HepG2 (cell line): Measurements from ENCODE around the gene ZFAND6. TPM values are rescaled to one million over a fixed set of nuclear protein-coding genes. Genes with fewer than 3 reads are reported as not detected.

ENCODE experiments used
- ATAC-seq: fragments of 200-7000 bp; cut with Tn5 transposase; 3 replicates; pipeline ENCODE4 v1.9.1; 2020; ENCODE audit warnings: mild to moderate bottlenecking, moderate library complexity
- BruUV-seq: library from RNA; stranded (reverse); fragments of 400-500 nt; replicated peaks from 2 replicates; lab custom pipeline; 2021; lab: Mats Ljungman, UMichigan
- CTCF ChIA-PET: fragments of 300-600 bp; formaldehyde crosslinking; extraction: SDS; loops from one replicate; lab custom pipeline; 2021; ENCODE audit warnings: low total read pairs, inconsistent platforms, low intra/inter-chr PET ratio; lab: Yijun Ruan, JAX
- POLR2A ChIA-PET: fragments of 350-600 bp; sonication (Branson Sonifier 250); formaldehyde crosslinking; loops from one replicate; lab custom pipeline; 2020; ENCODE audit warnings: antibody characterized with exemption, inconsistent platforms; lab: Yijun Ruan, JAX
- DNase-seq: peaks from one replicate; pipeline ENCODE4 v3.0.0-alpha.2; 2015; ENCODE audit warnings: low spot score
- FAIRE-seq: peaks from 3 replicates; lab custom pipeline; 2011; peaks lifted over from hg19 to GRCh38; lab: Jason Lieb, UNC
- H2AFZ ChIP-seq: one replicate; pipeline ENCODE4 v1.6.1; 2011; ENCODE audit warnings: low read length, inconsistent platforms
- H3K27ac ChIP-seq: fragments of 300-600 bp; 3 replicates; pipeline ENCODE4 v1.8.0; 2011; ENCODE audit warnings: mixed run types, mild to moderate bottlenecking, mixed read lengths, low read length, inconsistent platforms; ENCODE audit not compliant: insufficient read depth; ENCODE audit errors: extremely low read length
- H3K27me3 ChIP-seq, 2 experiments: fragments of 200-600 bp in 1 of 2; 2 replicates in 1 of 2; 3 replicates in 1 of 2; pipeline versions ENCODE4 v1.6.0 to v1.8.0; 2011; ENCODE audit warnings: low read length in 2 of 2, mild to moderate bottlenecking in 2 of 2, moderate library complexity in 2 of 2, inconsistent platforms in 1 of 2; ENCODE audit not compliant: insufficient read depth in 2 of 2, control insufficient read depth in 1 of 2
- H3K36me3 ChIP-seq, 2 experiments: fragments of 200-600 bp in 1 of 2; replicated peaks in 1 of 2; 2 replicates in 1 of 2; 3 replicates in 1 of 2; pipeline versions ENCODE4 v1.5.1 to v1.8.0; 2011; ENCODE audit warnings: low read length in 2 of 2, inconsistent platforms in 1 of 2; ENCODE audit not compliant: insufficient read depth in 2 of 2, control insufficient read depth in 1 of 2
- H3K4me1 ChIP-seq: 2 replicates; pipeline ENCODE4 v1.5.1; 2012; ENCODE audit warnings: low read length, inconsistent platforms; ENCODE audit not compliant: insufficient read depth
- H3K4me2 ChIP-seq: 2 replicates; pipeline ENCODE4 v1.6.0; 2011; ENCODE audit warnings: low read depth, low read length, inconsistent platforms
- H3K4me3 ChIP-seq, 3 experiments: fragments of 200-600 bp in 1 of 3; sonication (generic), shearing (Covaris generic) in 1 of 3; replicated peaks in 1 of 3; 2 replicates each; pipeline ENCODE4 v1.5.1; 2011 to 2016; ENCODE audit warnings: low read length in 3 of 3, inconsistent platforms in 2 of 3, low read depth in 2 of 3, mild to moderate bottlenecking in 2 of 3, control low read depth in 1 of 3, mixed read lengths in 1 of 3; ENCODE audit not compliant: insufficient read depth in 1 of 3
- H3K79me2 ChIP-seq: one replicate; pipeline ENCODE4 v1.6.1; 2011; ENCODE audit warnings: low read length, inconsistent platforms; ENCODE audit not compliant: insufficient read depth
- H3K9ac ChIP-seq: 2 replicates; pipeline ENCODE4 v1.6.0; 2011; ENCODE audit warnings: mild to moderate bottlenecking, low read depth, low read length, inconsistent platforms; ENCODE audit not compliant: insufficient read depth
- H3K9me3 ChIP-seq: 2 replicates; pipeline ENCODE4 v1.5.1; 2012; ENCODE audit warnings: mild to moderate bottlenecking, low read length
- H4K20me1 ChIP-seq: 2 replicates; pipeline ENCODE4 v1.6.0; 2011; ENCODE audit warnings: inconsistent platforms, mild to moderate bottlenecking, low read length, moderate library complexity; ENCODE audit not compliant: insufficient read depth
- BRCA1 ChIP-seq: sonication (generic); formaldehyde crosslinking; IDR thresholded peaks from 2 replicates; pipeline ENCODE4 v1.4.0; 2020; ENCODE audit warnings: missing genetic modification reagents
- CHD4 ChIP-seq: fragments of 200-600 bp; sonication (generic); IDR thresholded peaks from 2 replicates; pipeline ENCODE4 v1.7.0; 2017; ENCODE audit warnings: mild to moderate bottlenecking, low read length, borderline replicate concordance
- HOXA3 ChIP-seq: sonication (generic); formaldehyde crosslinking; IDR thresholded peaks from 2 replicates; pipeline ENCODE4 v1.5.0; 2020; ENCODE audit warnings: missing genetic modification reagents
- KAT8 ChIP-seq: IDR thresholded peaks from 2 replicates; pipeline ENCODE4 v1.6.1; 2016; ENCODE audit warnings: missing genetic modification reagents, missing compliant biosample characterization
- MAFG ChIP-seq: sonication (generic); formaldehyde crosslinking; IDR thresholded peaks from 2 replicates; pipeline ENCODE4 v1.5.1; 2020; ENCODE audit warnings: mild to moderate bottlenecking, missing genetic modification reagents
- SIN3A ChIP-seq: IDR thresholded peaks from 2 replicates; pipeline ENCODE4 v1.6.1; 2011; ENCODE audit warnings: low read depth, mild to moderate bottlenecking, control low read depth, low read length, borderline replicate concordance
- THAP11 ChIP-seq: IDR thresholded peaks from 2 replicates; pipeline ENCODE4 v1.6.1; 2016; ENCODE audit warnings: missing biosample characterization, missing genetic modification reagents
- XBP1 ChIP-seq: sonication (generic); formaldehyde crosslinking; IDR thresholded peaks from 2 replicates; pipeline ENCODE4 v1.5.0; 2020; ENCODE audit warnings: missing genetic modification reagents
- ZFAT ChIP-seq: sonication (generic); formaldehyde crosslinking; conservative IDR thresholded peaks from 2 replicates; pipeline ENCODE4 v1.8.1; 2023; ENCODE audit warnings: missing genetic modification reagents, inconsistent platforms
- ZNF382 ChIP-seq: sonication (generic); formaldehyde crosslinking; IDR thresholded peaks from 2 replicates; pipeline ENCODE4 v1.5.0; 2020; ENCODE audit warnings: missing genetic modification reagents, mild to moderate bottlenecking, borderline replicate concordance
- ZNF557 ChIP-seq: sonication (generic); formaldehyde crosslinking; IDR thresholded peaks from 2 replicates; pipeline ENCODE4 v1.4.0; 2020; ENCODE audit warnings: missing genetic modification reagents
- ZNF660 ChIP-seq: sonication (generic); formaldehyde crosslinking; IDR thresholded peaks from 2 replicates; pipeline ENCODE4 v1.5.1; 2020; ENCODE audit warnings: mild to moderate bottlenecking, low read depth, missing genetic modification reagents, borderline replicate concordance
- ZNF737 ChIP-seq: sonication (generic); formaldehyde crosslinking; IDR thresholded peaks from 2 replicates; pipeline ENCODE4 v1.5.0; 2020; ENCODE audit warnings: missing genetic modification reagents, mild to moderate bottlenecking, borderline replicate concordance
- ZNF746 ChIP-seq: sonication (generic); formaldehyde crosslinking; IDR thresholded peaks from 2 replicates; pipeline ENCODE4 v1.8.0; 2022; ENCODE audit warnings: mild to moderate bottlenecking, missing genetic modification reagents
- ZNF850 ChIP-seq: sonication (generic); formaldehyde crosslinking; conservative IDR thresholded peaks from 2 replicates; pipeline ENCODE4 v1.9.0; 2021; ENCODE audit warnings: mild to moderate bottlenecking, missing genetic modification reagents
- WGBS: methylation state at CpG from one replicate; pipeline ENCODE4 v1.1.6; 2017; ENCODE audit warnings: low lambda C conversion rate; 5-methylcytosine and 5-hydroxymethylcytosine counted together
- in situ Hi-C: cut with HindIII; loops from 2 replicates; pipeline ENCODE4 v1.10.0; 2017; ENCODE audit warnings: low pct_unique_long_range_greater_than_20kb; ENCODE audit not compliant: extremely low pct_ligation_motif_present
- intact Hi-C: fragments of 100-400 bp; cut with micrococcal nuclease; formaldehyde crosslinking; loops from one replicate; pipeline ENCODE4 v1.10.0; 2022; ENCODE audit not compliant: unreplicated experiment
- polyA plus RNA-seq, 8 experiments: library from polyadenylated mRNA; depleted of rRNA in 3 of 8; stranded (reverse) in 7 of 8; unstranded in 1 of 8; fragments of >200 nt; fragmentation: Illumina TruSeq in 4 of 8; extraction: Trizol in 4 of 8; gene quantifications; 2 replicates each; pipeline versions ENCODE4 v1.2.1 to v1.2.3, GENCODE V29; 2011 to 2016; ENCODE audit warnings: low read depth in 4 of 8, missing spikeins in 1 of 8, mixed read lengths in 1 of 8; ENCODE audit not compliant: insufficient read depth in 1 of 8
- total RNA-seq, 5 experiments: library from RNA; depleted of rRNA; stranded (reverse); fragments of >200 nt; fragmentation: Illumina TruSeq; extraction: Trizol; gene quantifications; 2 replicates each; pipeline ENCODE4 v1.2.3, GENCODE V29; 2016; ENCODE audit warnings: low read depth in 1 of 5

The ZFAND6 gene
- total and polyA plus RNA-seq, 2 of the 13 experiments (the other 11 are each of a cell fraction or from before 2014, with no cell fraction given): 84.2 to 115 TPM

DNA sequence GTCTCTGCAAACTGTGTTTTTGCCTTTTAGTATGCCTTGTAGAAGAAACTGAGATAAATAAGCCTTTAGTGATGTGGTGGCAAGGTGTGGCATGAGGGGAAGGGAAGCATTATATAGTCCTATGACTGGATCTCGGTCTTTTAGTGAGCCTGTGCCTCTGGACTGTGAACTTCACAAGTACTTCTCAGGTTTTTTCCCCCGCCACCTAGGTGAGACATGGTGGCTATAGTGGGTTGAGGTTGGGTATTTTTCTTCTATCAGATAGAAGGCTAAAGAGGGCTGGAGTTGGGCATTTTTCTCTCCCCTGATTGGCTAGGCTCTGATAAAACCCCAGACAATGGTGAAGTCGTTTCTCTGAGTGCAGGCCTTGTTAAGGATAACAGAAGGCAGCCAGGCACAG lies 38.7 kb upstream of the ZFAND6 start:
- no peak for DNase-seq
- Histone ChIP-seq H2AFZ (no peak overlapping the region), H3K36me3 (no peaks in the 10 kb centered on the region), H3K4me1 (peaks cover 31% of the 10 kb centered on the region), H3K27me3 (no peaks in the 10 kb centered on the region; a peak in 1 of 5 replicates), H3K4me2 (no peak overlapping the region), H3K9ac (no peak overlapping the region), H3K79me2 (no peaks in the 10 kb centered on the region), H3K27ac (no peak overlapping the region), H4K20me1 (no peaks in the 10 kb centered on the region), H3K4me3 (no peak overlapping the region), H3K9me3 (no peaks in the 10 kb centered on the region)
- intact Hi-C loops: no loop called here
- ChIA-PET CTCF (no interaction called here), POLR2A (no interaction called here)
- 46% methylated on average over 2 of the region's 3 CpGs for WGBS
- in situ Hi-C loops: loop anchor here (25.0 kb wide), 1 partner anchor 292 kb away; no protein-coding TSS in a partner anchor
- FAIRE-seq: no peak
- TF ChIP-seq ZNF660 (CRISPR knock-in tag) (no peak), ZFAT (CRISPR knock-in tag) (no peak), ZNF557 (CRISPR knock-in tag) (no peak), KAT8 (no peak), ZNF737 (no peak), SIN3A (no peak), MAFG (no peak), THAP11 (no peak), ZNF850 (CRISPR knock-in tag) (no peak), BRCA1 (CRISPR knock-in tag) (no peak), ZNF746 (no peak), ZNF382 (CRISPR knock-in tag) (no peak), CHD4 (no peak), XBP1 (CRISPR knock-in tag) (no peak), HOXA3 (CRISPR knock-in tag) (no peak)
- no TSS peak for BruUV-seq
- no peak for ATAC-seq
